Endothelial cell of umbilical vein (primary cell): ENCODE measurements around the gene TMPRSS6. TPM values are rescaled to one million over a fixed set of nuclear protein-coding genes. Genes with fewer than 3 reads are reported as not detected.

ENCODE experiments used
- BruUV-seq: library from RNA; stranded (reverse); fragments of 400-500 nt; replicated peaks from 2 replicates; lab custom pipeline; 2021; lab: Mats Ljungman, UMichigan
- CTCF ChIA-PET: fragments of 300-600, 350-600 bp; sonication (Branson Sonifier 250); formaldehyde crosslinking; loops from one replicate; lab custom pipeline; 2021; ENCODE audit warnings: antibody characterized with exemption, inconsistent platforms; lab: Charles Lee
- POLR2A ChIA-PET: fragments of 300-600, 350-600 bp; sonication (Branson Sonifier 250); formaldehyde crosslinking; loops from one replicate; lab custom pipeline; 2021; ENCODE audit warnings: antibody characterized with exemption, inconsistent platforms; lab: Charles Lee
- DNase-seq: peaks from one replicate; pipeline ENCODE4 v3.0.0-alpha.2; 2011; ENCODE audit warnings: low read depth, low spot score
- FAIRE-seq: peaks from 2 replicates; lab custom pipeline; 2011; peaks lifted over from hg19 to GRCh38; lab: Jason Lieb, UNC
- H2AFZ ChIP-seq: 2 replicates; pipeline ENCODE4 v1.6.0; 2012; ENCODE audit warnings: low read depth, low read length, control low read depth, inconsistent platforms
- H3K27ac ChIP-seq: 2 replicates; pipeline ENCODE4 v1.5.1; 2011; ENCODE audit warnings: low read depth, mild to moderate bottlenecking, control low read depth, low read length, moderate library complexity; ENCODE audit not compliant: insufficient read depth
- H3K27me3 ChIP-seq, 2 experiments: 2 replicates each; pipeline versions ENCODE4 v1.6.0 to v1.6.1; 2011; ENCODE audit warnings: low read length in 2 of 2, mixed read lengths in 1 of 2; ENCODE audit not compliant: control insufficient read depth in 2 of 2, insufficient read depth in 2 of 2
- H3K36me3 ChIP-seq, 2 experiments: 2 replicates in 1 of 2; 3 replicates in 1 of 2; pipeline ENCODE4 v1.5.1; 2011; ENCODE audit warnings: low read length in 2 of 2, mild to moderate bottlenecking in 1 of 2, moderate library complexity in 1 of 2; ENCODE audit not compliant: control insufficient read depth in 2 of 2, insufficient read depth in 2 of 2; ENCODE audit errors: extremely low read depth in 1 of 2
- H3K4me1 ChIP-seq: 3 replicates; pipeline ENCODE4 v1.5.1; 2011; ENCODE audit warnings: mild to moderate bottlenecking, low read length; ENCODE audit not compliant: control insufficient read depth, insufficient read depth; ENCODE audit errors: extremely low read depth
- H3K4me2 ChIP-seq: 2 replicates; pipeline ENCODE4 v1.6.1; 2011; ENCODE audit warnings: low read length, control low read depth, mixed read lengths; ENCODE audit not compliant: insufficient read depth
- H3K4me3 ChIP-seq, 3 experiments: fragments of 200-600 bp in 1 of 3; sonication (generic), shearing (Covaris generic) in 1 of 3; replicated peaks in 1 of 3; 2 replicates each; pipeline ENCODE4 v1.5.1; 2011 to 2016; ENCODE audit warnings: control low read depth in 3 of 3, low read length in 3 of 3, mild to moderate bottlenecking in 2 of 3, inconsistent platforms in 1 of 3, low read depth in 1 of 3, moderate library complexity in 1 of 3; ENCODE audit not compliant: insufficient read depth in 1 of 3
- H3K79me2 ChIP-seq: 2 replicates; pipeline ENCODE4 v1.6.0; 2012; ENCODE audit warnings: low read length, inconsistent platforms; ENCODE audit not compliant: control insufficient read depth, insufficient read depth
- H3K9ac ChIP-seq: replicated peaks from 2 replicates; pipeline ENCODE3; 2011; ENCODE audit warnings: low read length, control low read depth; ENCODE audit not compliant: insufficient read depth; ENCODE audit errors: extremely low read depth
- H3K9me1 ChIP-seq: replicated peaks from 3 replicates; pipeline ENCODE4 v1.6.0; 2011; ENCODE audit warnings: mild to moderate bottlenecking, low read length; ENCODE audit not compliant: control insufficient read depth, insufficient read depth; ENCODE audit errors: extremely low read depth
- H3K9me3 ChIP-seq: replicated peaks from 2 replicates; pipeline ENCODE4 v1.5.1; 2012; ENCODE audit warnings: low read length, inconsistent platforms; ENCODE audit not compliant: control insufficient read depth, insufficient read depth
- H4K20me1 ChIP-seq: replicated peaks from 2 replicates; pipeline ENCODE3; 2011; ENCODE audit warnings: mild to moderate bottlenecking, low read length; ENCODE audit not compliant: control insufficient read depth, insufficient read depth; ENCODE audit errors: extremely low read depth
- CTCF ChIP-seq, 2 donors: IDR thresholded peaks; 1 replicate in 1 of 2; 2 replicates in 1 of 2; pipeline ENCODE4 v1.5.1; 2011; ENCODE audit warnings: low read length in 2 of 2, mild to moderate bottlenecking in 2 of 2, moderate library complexity in 2 of 2, control low read depth in 1 of 2, inconsistent platforms in 1 of 2, low read depth in 1 of 2; ENCODE audit not compliant: insufficient read depth in 1 of 2; ENCODE audit errors: extremely low read depth in 1 of 2
- EZH2 ChIP-seq: IDR thresholded peaks from 2 replicates; pipeline ENCODE4 v1.6.1; 2012; ENCODE audit warnings: borderline replicate concordance, low read depth, mild to moderate bottlenecking, moderate library complexity, low read length, inconsistent platforms; ENCODE audit not compliant: severe bottlenecking
- FOS ChIP-seq: IDR thresholded peaks from 2 replicates; pipeline ENCODE4 v1.6.1; 2011; ENCODE audit warnings: mild to moderate bottlenecking, low read length, moderate library complexity, borderline replicate concordance; ENCODE audit not compliant: insufficient read depth
- GATA2 ChIP-seq: IDR thresholded peaks from 2 replicates; pipeline ENCODE4 v1.7.0; 2011; ENCODE audit warnings: low read depth, mild to moderate bottlenecking, moderate library complexity, mixed read lengths, low read length; ENCODE audit not compliant: insufficient read length, insufficient read depth
- JUN ChIP-seq: IDR thresholded peaks from 2 replicates; pipeline ENCODE4 v1.6.1; 2011; ENCODE audit warnings: borderline replicate concordance, low read depth; ENCODE audit not compliant: insufficient read length, insufficient read depth
- MAX ChIP-seq: IDR thresholded peaks from 2 replicates; pipeline ENCODE4 v1.6.1; 2011; ENCODE audit not compliant: insufficient read depth, insufficient read length
- MYC ChIP-seq: IDR thresholded peaks from one replicate; pipeline ENCODE4 v1.6.1; 2011; ENCODE audit warnings: mild to moderate bottlenecking, low read depth, low read length
- POLR2A ChIP-seq: IDR thresholded peaks from 2 replicates; pipeline ENCODE4 v1.6.1; 2012; ENCODE audit warnings: low read depth, mild to moderate bottlenecking, control low read depth, low read length
- POLR2AphosphoS5 ChIP-seq: IDR thresholded peaks from 2 replicates; pipeline ENCODE4 v1.6.1; 2012; ENCODE audit warnings: low read depth, mild to moderate bottlenecking, control low read depth, low read length, moderate library complexity; ENCODE audit not compliant: insufficient read depth
- dilution Hi-C: fragments of 300-500 bp; cut with MboI; formaldehyde crosslinking; loops from one replicate; pipeline ENCODE4 v1.15.0; 2019; ENCODE audit warnings: low sequenced_read_pairs; ENCODE audit not compliant: extremely low pct_ligation_motif_present
- intact Hi-C: fragments of 100-400 bp; cut with micrococcal nuclease; formaldehyde crosslinking; loops from one replicate; pipeline ENCODE4 v1.10.0; 2022
- polyA plus RNA-seq, 4 experiments: library from polyadenylated mRNA; depleted of rRNA in 3 of 4; stranded (reverse) in 3 of 4; unstranded in 1 of 4; fragments of >200 nt; gene quantifications; 2 replicates each; pipeline versions ENCODE4 v1.2.1 to v1.2.3, GENCODE V29; 2011 to 2012; ENCODE audit warnings: missing spikeins in 1 of 4
- total RNA-seq: library from RNA; stranded (reverse); gene quantifications from 2 replicates; pipeline ENCODE4 v1.2.3, GENCODE V29; 2021

The TMPRSS6 gene
- total and polyA plus RNA-seq, 2 donors (not counting 3 experiments of a cell fraction or from before 2014, with no cell fraction given) = not detected

- Histone ChIP-seq H3K9me3 (no peaks in the 10 kb centered on the region), H3K27ac (no peak overlapping the region), H3K9me1 (no peaks in the 10 kb centered on the region), H3K79me2 (no peaks in the 10 kb centered on the region), H3K27me3 (peaks cover 2 to 4% of the 10 kb centered on the region in 2 experiments), H4K20me1 (no peaks in the 10 kb centered on the region), H3K4me3 (no peak overlapping the region), H3K4me1 (no peaks in the 10 kb centered on the region), H2AFZ (no peak overlapping the region), H3K36me3 (no peaks in the 10 kb centered on the region), H3K9ac (no peak overlapping the region), H3K4me2 (no peak overlapping the region)
- BruUV-seq = no TSS peak
- FAIRE-seq = no peak
- ChIA-PET POLR2A (no interaction called here), CTCF (no interaction called here)
- DNase-seq = no peak
- intact Hi-C loops (no loop called here), dilution Hi-C loops (no loop called here)
- TF ChIP-seq GATA2 = no peak
These were observed 4.4 kb downstream of the TMPRSS6 start for GRCh38 chr22:37105154-37105553.

GRCh38 chr22:37103656-37104452 is 5.7 kb downstream of the TMPRSS6 start:
- no peaks in the 10 kb centered on the region for H4K20me1 ChIP-seq
- no TSS peak for BruUV-seq
- intact Hi-C loops = no loop called here
- H3K27ac ChIP-seq = no peak overlapping the region
- ChIA-PET CTCF (no interaction called here), POLR2A (no interaction called here)
- TF ChIP-seq MAX (no peak), POLR2AphosphoS5 (no peak), GATA2 (no peak), POLR2A (no peak), CTCF (IDR thresholded peaks at IDR 0.05; ENCODE audit: extremely low read depth in 1 of 2, insufficient read depth in 1 of 2, low read depth in 1 of 2, low read length in 2 of 2) (no peak), JUN (no peak), FOS (no peak), MYC (no peak), EZH2 (no peak)
- dilution Hi-C loops = no loop called here
- H3K36me3 ChIP-seq = no peaks in the 10 kb centered on the region
- no peak overlapping the region for H3K4me3 ChIP-seq
- peaks cover 3 to 4% of the 10 kb centered on the region in 2 experiments for H3K27me3 ChIP-seq
- DNase-seq = no peak
- FAIRE-seq = no peak
- no peaks in the 10 kb centered on the region for H3K79me2 ChIP-seq
- no peak overlapping the region for H3K9ac ChIP-seq
- no peak overlapping the region for H3K4me2 ChIP-seq
- H2AFZ ChIP-seq = no peak overlapping the region
- H3K4me1 ChIP-seq = no peaks in the 10 kb centered on the region
- no peaks in the 10 kb centered on the region for H3K9me1 ChIP-seq
- H3K9me3 ChIP-seq = no peaks in the 10 kb centered on the region
